ENCODE results near the gene GLIS1.

- TF ChIP-seq POLR2A (IDR thresholded peaks at IDR 0.05) (no peak), CTCF (IDR thresholded peaks at IDR 0.05) (no peak), EP300 (IDR thresholded peaks at IDR 0.05) (no peak)
These were observed 178.1 kb downstream of the GLIS1 start for GRCh38 chr1:53560581-53561502.
